PFSK-1 (cell line): Measurements from ENCODE around the gene MPND.

Source experiments
- TAF1 ChIP-seq: IDR thresholded peaks from 2 replicates; pipeline ENCODE4 v1.6.1; 2012; ENCODE audit warnings: low read length, control low read depth, borderline replicate concordance; ENCODE audit not compliant: insufficient read depth
- TF ChIP-seq, protein P1 (sequence below), 2 experiments: IDR thresholded peaks; 2 replicates each; pipeline versions ENCODE4 v1.6.1 to v1.8.0; 2011 to 2012; ENCODE audit warnings: low read depth in 2 of 2, low read length in 2 of 2, control low read depth in 1 of 2, inconsistent platforms in 1 of 2, mild to moderate bottlenecking in 1 of 2, moderate library complexity in 1 of 2; ENCODE audit not compliant: insufficient read depth in 1 of 2

DNA sequence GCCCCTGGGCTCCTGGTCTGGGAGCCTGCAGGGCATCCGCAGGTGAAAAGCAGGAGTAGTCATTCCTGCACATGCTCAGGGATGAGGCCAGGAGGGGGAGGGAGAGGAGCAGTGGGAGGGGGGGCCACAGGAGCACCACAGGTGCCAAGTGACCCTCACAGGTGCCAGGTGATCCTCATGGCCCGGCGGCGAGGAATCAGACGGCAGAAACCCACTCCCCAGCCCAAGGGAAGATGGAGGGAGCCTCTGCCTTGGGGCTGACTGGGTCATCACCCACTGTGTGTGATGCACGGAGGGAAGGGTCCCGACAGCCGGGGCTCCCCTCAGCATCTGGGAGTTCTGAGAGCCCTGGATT, 29.6 kb downstream of the MPND start:
- TF ChIP-seq, protein P1, sequence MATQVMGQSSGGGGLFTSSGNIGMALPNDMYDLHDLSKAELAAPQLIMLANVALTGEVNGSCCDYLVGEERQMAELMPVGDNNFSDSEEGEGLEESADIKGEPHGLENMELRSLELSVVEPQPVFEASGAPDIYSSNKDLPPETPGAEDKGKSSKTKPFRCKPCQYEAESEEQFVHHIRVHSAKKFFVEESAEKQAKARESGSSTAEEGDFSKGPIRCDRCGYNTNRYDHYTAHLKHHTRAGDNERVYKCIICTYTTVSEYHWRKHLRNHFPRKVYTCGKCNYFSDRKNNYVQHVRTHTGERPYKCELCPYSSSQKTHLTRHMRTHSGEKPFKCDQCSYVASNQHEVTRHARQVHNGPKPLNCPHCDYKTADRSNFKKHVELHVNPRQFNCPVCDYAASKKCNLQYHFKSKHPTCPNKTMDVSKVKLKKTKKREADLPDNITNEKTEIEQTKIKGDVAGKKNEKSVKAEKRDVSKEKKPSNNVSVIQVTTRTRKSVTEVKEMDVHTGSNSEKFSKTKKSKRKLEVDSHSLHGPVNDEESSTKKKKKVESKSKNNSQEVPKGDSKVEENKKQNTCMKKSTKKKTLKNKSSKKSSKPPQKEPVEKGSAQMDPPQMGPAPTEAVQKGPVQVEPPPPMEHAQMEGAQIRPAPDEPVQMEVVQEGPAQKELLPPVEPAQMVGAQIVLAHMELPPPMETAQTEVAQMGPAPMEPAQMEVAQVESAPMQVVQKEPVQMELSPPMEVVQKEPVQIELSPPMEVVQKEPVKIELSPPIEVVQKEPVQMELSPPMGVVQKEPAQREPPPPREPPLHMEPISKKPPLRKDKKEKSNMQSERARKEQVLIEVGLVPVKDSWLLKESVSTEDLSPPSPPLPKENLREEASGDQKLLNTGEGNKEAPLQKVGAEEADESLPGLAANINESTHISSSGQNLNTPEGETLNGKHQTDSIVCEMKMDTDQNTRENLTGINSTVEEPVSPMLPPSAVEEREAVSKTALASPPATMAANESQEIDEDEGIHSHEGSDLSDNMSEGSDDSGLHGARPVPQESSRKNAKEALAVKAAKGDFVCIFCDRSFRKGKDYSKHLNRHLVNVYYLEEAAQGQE (IDR thresholded peaks at IDR 0.05; ENCODE audit: insufficient read depth in 1 of 2, low read depth in 2 of 2, low read length in 2 of 2): no peak
- TF ChIP-seq TAF1: no peak
